ENCODE measurements around the gene HNRNPLL.

- TF ChIP-seq CTCF (IDR thresholded peaks at IDR 0.05 in 8 of 11, conservative IDR thresholded peaks at IDR 0.05 in 3 of 11) (no peak), POLR2A (IDR thresholded peaks at IDR 0.05) (no peak), POLR2AphosphoS5 (IDR thresholded peaks at IDR 0.05) (no peak)
Measured at GRCh38 chr2:38600242-38600891, 2.4 kb downstream of the HNRNPLL start.
